ENCODE data around the gene AKR1C2. TPM values are rescaled to one million over a fixed set of nuclear protein-coding genes. Genes with fewer than 3 reads are reported as not detected.

Gene AKR1C2
- total and polyA plus RNA-seq, 9 of the 15 experiments (the other 6 are each of a cell fraction or from before 2014, with no cell fraction given), result 13.8 to 74.0 (median 30.5) TPM

- TF ChIP-seq CHCHD3 (CRISPR knock-in tag; IDR thresholded peaks at IDR 0.05) (no peak), PHF8 (IDR thresholded peaks at IDR 0.05; ENCODE audit: borderline replicate concordance, low read length) (no peak), YY1 (IDR thresholded peaks at IDR 0.05; ENCODE audit: borderline replicate concordance in 1 of 3, control insufficient read depth in 1 of 3, extremely low read depth in 1 of 3, insufficient read depth in 3 of 3, insufficient read length in 1 of 3, insufficient replicate concordance in 2 of 3, low read depth in 1 of 3, low read length in 2 of 3) (no peak), MXD1 (CRISPR knock-in tag; IDR thresholded peaks at IDR 0.05; ENCODE audit: borderline replicate concordance, poor library complexity, severe bottlenecking) (no peak), ETV1 (tag; conservative IDR thresholded peaks at IDR 0.05; ENCODE audit: low read depth) (no peak), NFIX (CRISPR knock-in tag; IDR thresholded peaks at IDR 0.05; ENCODE audit: low read depth) (no peak), ZBTB7A (IDR thresholded peaks at IDR 0.05; ENCODE audit: borderline replicate concordance, control insufficient read depth, low read depth, low read length) (no peak), USF1 (CRISPR knock-in tag; IDR thresholded peaks at IDR 0.05) (no peak), KDM1A (IDR thresholded peaks at IDR 0.05) (no peak), E2F3 (CRISPR knock-in tag; IDR thresholded peaks at IDR 0.05) (no peak), ARID1B (IDR thresholded peaks at IDR 0.05) (no peak), ZNF143 (CRISPR knock-in tag; IDR thresholded peaks at IDR 0.05) (no peak), MAFF (IDR thresholded peaks at IDR 0.05; ENCODE audit: low read length) (peak; percentile 73), NFE2 (IDR thresholded peaks at IDR 0.05; ENCODE audit: low read depth) (peak; percentile 36; the same call in 1 of the 2 replicates), MITF (IDR thresholded peaks at IDR 0.05) (no peak), ATF3 (IDR thresholded peaks at IDR 0.05) (peak; percentile 40), ATF3 (CRISPR knock-in tag; conservative IDR thresholded peaks at IDR 0.05) (no peak), SAP30 (IDR thresholded peaks at IDR 0.05; ENCODE audit: borderline replicate concordance, insufficient read depth, low read depth, low read length, poor library complexity, severe bottlenecking) (no peak), POLR2AphosphoS5 (IDR thresholded peaks at IDR 0.05; ENCODE audit: control insufficient read depth, insufficient read depth, low read depth, low read length) (no peak), ELF4 (CRISPR knock-in tag; IDR thresholded peaks at IDR 0.05) (no peak), MAFK (IDR thresholded peaks at IDR 0.05; ENCODE audit: low read length) (peak; percentile 69; the same call in 1 of the 2 replicates)
These were observed 29.6 kb upstream of the AKR1C2 start (continued) for GRCh38 chr10:5033061-5033778.

All from K562 (cell line).